Stomach (tissue), 8 donors: ENCODE data around the gene KRABD2. TPM values are rescaled to one million over a fixed set of nuclear protein-coding genes. Genes with fewer than 3 reads are reported as not detected.

Experiments
- polyA plus RNA-seq, 3 donors: library from polyadenylated mRNA; stranded (reverse); fragments of 200-250 nt; gene quantifications; one replicate each; pipeline ENCODE4 v1.2.3, GENCODE V29; 2013
- small RNA-seq, 4 donors: library from RNA; depleted of rRNA; stranded (forward); fragments of <200 nt; gene quantifications; one replicate each; pipeline ENCODE3, GENCODE V24; 2016
- total RNA-seq, 5 donors: library from RNA; depleted of rRNA; stranded (reverse); fragments of >200 nt; gene quantifications; one replicate each; pipeline versions ENCODE4 v1.1.0 to v1.2.3, GENCODE V29; 2014 to 2016
- donor health status: healthy with polysubstance abuse.
- donor health status: Bipolar disorder and iron deficiency.
- donor health status: healthy.

KRABD2 gene

Small RNA genes lying within 50 kb of the gene (small RNA-seq; reads per million reads assigned to genes)
- gene RF00265, result 0 reads per million in 4 donors

Other genes starting within 250 kb of the KRABD2 start
- gene PER1, start 224.3 kb downstream of the KRABD2 start, total RNA-seq, result 100 to 1,000 TPM in 3 of 5 donors, 10 to 100 TPM in 2; 16.2 to 163 (median 137) TPM
- 10 to 100 TPM; 47.2 to 69.4 (median 66.7) TPM for gene PER1, start 224.3 kb downstream of the KRABD2 start, polyA plus RNA-seq
- 100 to 1,000 TPM in 1 of 5 donors, 10 to 100 TPM in 2, 1 to 10 TPM in 2; 6.7 to 104 (median 17.3) TPM for gene VAMP2, start 213.8 kb downstream of the KRABD2 start, total RNA-seq
- 10 to 100 TPM; 32.4 to 58.8 (median 43.1) TPM for gene VAMP2, start 213.8 kb downstream of the KRABD2 start, polyA plus RNA-seq
- 10 to 100 TPM in 3 of 5 donors, 1 to 10 TPM in 2; 5.2 to 37.6 (median 14.9) TPM for gene TMEM107, start 200.3 kb downstream of the KRABD2 start, total RNA-seq
- 10 to 100 TPM in 1 of 3 donors, 1 to 10 TPM in 2; 6.3 to 10.3 (median 8.0) TPM for gene TMEM107, start 200.3 kb downstream of the KRABD2 start, polyA plus RNA-seq
- gene BORCS6, start 186.5 kb downstream of the KRABD2 start, total RNA-seq, result 10 to 100 TPM in 2 of 5 donors, 1 to 10 TPM in 2, under 1 TPM in 1; 0.58 to 70.1 (median 4.6) TPM
- gene BORCS6, start 186.5 kb downstream of the KRABD2 start, polyA plus RNA-seq, result 1 to 10 TPM; 6.6 to 9.2 (median 7.9) TPM
- gene AURKB, start 166.1 kb downstream of the KRABD2 start, total RNA-seq, result 10 to 100 TPM in 2 of 5 donors, 1 to 10 TPM in 3; 1.0 to 66.0 (median 2.3) TPM
- 10 to 100 TPM in 2 of 3 donors, 1 to 10 TPM in 1; 8.2 to 24.9 (median 10.7) TPM for gene AURKB, start 166.1 kb downstream of the KRABD2 start, polyA plus RNA-seq
- 100 to 1,000 TPM in 1 of 5 donors, 10 to 100 TPM in 4; 12.9 to 105 (median 40.1) TPM for gene CTC1, start 128.6 kb downstream of the KRABD2 start, total RNA-seq
- 1 to 10 TPM; 3.7 to 9.9 (median 9.7) TPM for gene CTC1, start 128.6 kb downstream of the KRABD2 start, polyA plus RNA-seq
- 10 to 100 TPM in 4 of 5 donors, 1 to 10 TPM in 1; 5.9 to 68.7 (median 25.3) TPM for gene PFAS, start 127.4 kb downstream of the KRABD2 start, total RNA-seq
- gene PFAS, start 127.4 kb downstream of the KRABD2 start, polyA plus RNA-seq, result 10 to 100 TPM in 1 of 3 donors, 1 to 10 TPM in 2; 4.6 to 10.2 (median 6.3) TPM
- 10 to 100 TPM in 1 of 5 donors, 1 to 10 TPM in 3, not detected in 1; 2.9 to 25.4 (median 7.6) TPM for gene RANGRF, start 88.0 kb downstream of the KRABD2 start, total RNA-seq
- 10 to 100 TPM; 48.5 to 59.2 (median 54.1) TPM for gene RANGRF, start 88.0 kb downstream of the KRABD2 start, polyA plus RNA-seq
- 10 to 100 TPM in 1 of 5 donors, 1 to 10 TPM in 2, under 1 TPM in 1, not detected in 1; 0.55 to 25.9 (median 4.8) TPM for gene SLC25A35, start 81.3 kb downstream of the KRABD2 start, total RNA-seq
- 1 to 10 TPM; 4.0 to 7.3 (median 4.4) TPM for gene SLC25A35, start 81.3 kb downstream of the KRABD2 start, polyA plus RNA-seq
- 100 to 1,000 TPM in 1 of 5 donors, 10 to 100 TPM in 2, 1 to 10 TPM in 2; 2.4 to 263 (median 11.0) TPM for gene ARHGEF15, start 66.5 kb downstream of the KRABD2 start, total RNA-seq
- gene ARHGEF15, start 66.5 kb downstream of the KRABD2 start, polyA plus RNA-seq, result 1 to 10 TPM; 2.8 to 5.7 (median 3.8) TPM
- gene ODF4, start 36.9 kb downstream of the KRABD2 start, total RNA-seq, result not detected
- gene ODF4, start 36.9 kb downstream of the KRABD2 start, polyA plus RNA-seq, result not detected
- 1,000 to 10,000 TPM in 4 of 5 donors, 100 to 1,000 TPM in 1; 506 to 3,830 (median 2,422) TPM for gene RPL26, start 6.5 kb upstream of the KRABD2 start, total RNA-seq
- 1,000 to 10,000 TPM; 4,166 to 5,414 (median 4,286) TPM for gene RPL26, start 6.5 kb upstream of the KRABD2 start, polyA plus RNA-seq
- not detected for gene RNF222, start 21.1 kb upstream of the KRABD2 start, total RNA-seq
- 1 to 10 TPM in 1 of 3 donors, not detected in 2; 1.5 TPM for gene RNF222, start 21.1 kb upstream of the KRABD2 start, polyA plus RNA-seq
- 100 to 1,000 TPM in 1 of 5 donors, 10 to 100 TPM in 4; 12.8 to 102 (median 63.8) TPM for gene NDEL1, start 59.2 kb upstream of the KRABD2 start, total RNA-seq
- 10 to 100 TPM; 17.6 to 31.9 (median 26.3) TPM for gene NDEL1, start 59.2 kb upstream of the KRABD2 start, polyA plus RNA-seq